Brain microvascular endothelial cell (primary cell): ENCODE results near the gene PARP1.

Experiments
- DNase-seq: peaks from one replicate; pipeline ENCODE4 v3.0.0-alpha.2; 2020
- H3K27ac ChIP-seq: fragments of 250-450 bp; sonication (Bioruptor Pico); 2 replicates; pipeline ENCODE4 v1.5.1; 2020; ENCODE audit warnings: mild to moderate bottlenecking, moderate library complexity
- H3K27me3 ChIP-seq: fragments of 250-450 bp; sonication (Bioruptor Pico); replicated peaks from 2 replicates; pipeline ENCODE4 v1.5.1; 2020; ENCODE audit warnings: mild to moderate bottlenecking
- H3K36me3 ChIP-seq: fragments of 250-450 bp; sonication (Bioruptor Pico); replicated peaks from 2 replicates; pipeline ENCODE4 v1.5.1; 2020; ENCODE audit warnings: mild to moderate bottlenecking
- H3K4me3 ChIP-seq: 2 replicates; pipeline ENCODE4 v1.5.1; 2011; ENCODE audit warnings: low read depth, mild to moderate bottlenecking, control low read depth, low read length, moderate library complexity
- CTCF ChIP-seq: IDR thresholded peaks from 2 replicates; pipeline ENCODE4 v1.5.1; 2011; ENCODE audit warnings: low read depth, mild to moderate bottlenecking, moderate library complexity, low read length, control low read depth, inconsistent platforms; ENCODE audit errors: missing control alignments
- in situ Hi-C: cut with HindIII; loops from 2 replicates; pipeline ENCODE4 v1.10.0; 2017; ENCODE audit warnings: low sequenced_read_pairs, low pct_ligation_motif_present

The PARP1 gene

GRCh38 chr1:226362361-226362760 is 45.5 kb downstream of the PARP1 start:
- no peak for TF ChIP-seq CTCF
- H3K36me3 ChIP-seq = peaks cover 34% of the 10 kb centered on the region

GRCh38 chr1:226360106-226360746 is 47.7 kb downstream of the PARP1 start:
- no peak for DNase-seq
- H3K27me3 ChIP-seq = no peaks in the 10 kb centered on the region
- TF ChIP-seq CTCF = no peak
- in situ Hi-C loops = no loop called here
- H3K4me3 ChIP-seq = no peak overlapping the region
- H3K27ac ChIP-seq = no peak overlapping the region
- H3K36me3 ChIP-seq = peaks cover 29% of the 10 kb centered on the region

More at GRCh38 chr1:226362361-226362760, 45.5 kb downstream of the PARP1 start:
- no peak overlapping the region for H3K27ac ChIP-seq
- no peaks in the 10 kb centered on the region for H3K27me3 ChIP-seq
- in situ Hi-C loops = no loop called here
- no peak for DNase-seq
- H3K4me3 ChIP-seq = no peak overlapping the region

- Histone ChIP-seq H3K36me3 (peaks cover 6% of the 10 kb centered on the region), H3K27me3 (no peaks in the 10 kb centered on the region), H3K27ac (no peak overlapping the region), H3K4me3 (no peak overlapping the region)
- in situ Hi-C loops = no loop called here
- TF ChIP-seq CTCF = no peak
- no peak for DNase-seq
Observed at GRCh38 chr1:226357416-226357815, 50.5 kb downstream of the PARP1 start.

- DNase-seq = no peak
- H3K27ac ChIP-seq = no peak overlapping the region
Observed at GRCh38 chr1:226355669-226356551, 52.0 kb downstream of the PARP1 start.

GRCh38 chr1:226355016-226355415 is 52.9 kb downstream of the PARP1 start:
- in situ Hi-C loops = no loop called here
- no peak overlapping the region for H3K4me3 ChIP-seq
- no peak overlapping the region for H3K27ac ChIP-seq
- no peak for TF ChIP-seq CTCF
- no peaks in the 10 kb centered on the region for H3K27me3 ChIP-seq
- H3K36me3 ChIP-seq = peaks cover 3% of the 10 kb centered on the region
- no peak for DNase-seq

More at GRCh38 chr1:226355669-226356551, 52.0 kb downstream of the PARP1 start:
- in situ Hi-C loops = no loop called here
- Histone ChIP-seq H3K4me3 (no peak overlapping the region), H3K27me3 (no peaks in the 10 kb centered on the region), H3K36me3 (peaks cover 3% of the 10 kb centered on the region)
- no peak for TF ChIP-seq CTCF
